NCI-H526 treated with DMSO at 0.1 percent for 48 hours (cell line): Measurements from ENCODE around the gene HYAL3.

Experiments
- DNase-seq: peaks from one replicate; lab custom pipeline; 2025; lab: John Stamatoyannopoulos, UW

The HYAL3 gene

GRCh38 chr3:50298836-50299637 is at the start of gene HYAL3, which contains the start of gene NAA80:
HYAL3 (minus strand) TSS chr3:50299405; CDS start chr3:50295602, 3,803 bp downstream.
NAA80 (minus strand) TSS chr3:50299405; CDS start chr3:50297463, 1,942 bp downstream.
- DNase-seq = peak; percentile 98

GRCh38 chr3:50347187-50347813 is 48.1 kb upstream of the HYAL3 start:
- DNase-seq = peak; percentile 16

- no peak for DNase-seq
These were observed 46.5 kb upstream of the HYAL3 start, which contains the start of gene ZMYND10 for GRCh38 chr3:50345586-50346234. ZMYND10 (minus strand) TSS chr3:50345732; CDS start chr3:50345579, 153 bp downstream.

- no peak for DNase-seq
These were observed 45.8 kb upstream of the HYAL3 start for GRCh38 chr3:50345008-50345407.

- no peak for DNase-seq
These were observed 43.8 kb upstream of the HYAL3 start for GRCh38 chr3:50342813-50343633.

- no peak for DNase-seq
These were observed 42.9 kb upstream of the HYAL3 start for GRCh38 chr3:50341996-50342650.

- DNase-seq = no peak
These were observed 42.3 kb upstream of the HYAL3 start for GRCh38 chr3:50341537-50341936.

GRCh38 chr3:50340448-50341329 is 41.5 kb upstream of the HYAL3 start, which contains the start of gene RASSF1:
RASSF1 (minus strand) TSS chr3:50340836; CDS start chr3:50340805, 31 bp downstream.
- no peak for DNase-seq

- no peak for DNase-seq
These were observed 40.9 kb upstream of the HYAL3 start for GRCh38 chr3:50340147-50340447.

- DNase-seq = no peak
These were observed 40.4 kb upstream of the HYAL3 start for GRCh38 chr3:50339485-50340146.

- no peak for DNase-seq
These were observed 39.8 kb upstream of the HYAL3 start for GRCh38 chr3:50338965-50339364.

GRCh38 chr3:50337175-50337861 is 38.1 kb upstream of the HYAL3 start:
- peak; percentile 97 for DNase-seq

GRCh38 chr3:50336452-50337174 is 37.4 kb upstream of the HYAL3 start:
- DNase-seq = no peak

- DNase-seq = no peak
These were observed 35.3 kb upstream of the HYAL3 start for GRCh38 chr3:50334339-50335075.

GRCh38 chr3:50333744-50334328 is 34.6 kb upstream of the HYAL3 start:
- no peak for DNase-seq

GRCh38 chr3:50331364-50331907 is 32.2 kb upstream of the HYAL3 start:
- DNase-seq = no peak

- DNase-seq = no peak
These were observed 31.1 kb upstream of the HYAL3 start for GRCh38 chr3:50330330-50330729.
